Activated CD8-positive, alpha-beta memory T cell treated with anti-CD3 and anti-CD28 coated beads, Interleukin-2, amount 50 U/mL, for 1 hour (primary cell): ENCODE results near the gene PITPNM3.

ENCODE experiments used
- DNase-seq: peaks from one replicate; pipeline ENCODE4 v3.0.0-alpha.2; 2020; ENCODE audit errors: extremely low read depth

The PITPNM3 gene

GRCh38 chr17:6480303-6480675 is 76.1 kb downstream of the PITPNM3 start:
- DNase-seq, result no peak

- DNase-seq, result no peak
Observed at GRCh38 chr17:6479622-6480302, 76.6 kb downstream of the PITPNM3 start.

GRCh38 chr17:6478486-6478885 is 77.9 kb downstream of the PITPNM3 start:
- DNase-seq, result no peak

GRCh38 chr17:6477831-6478383 is 78.4 kb downstream of the PITPNM3 start:
- DNase-seq, result no peak

GRCh38 chr17:6476810-6477179 is 79.6 kb downstream of the PITPNM3 start:
- no peak for DNase-seq

GRCh38 chr17:6476076-6476809 is 80.1 kb downstream of the PITPNM3 start:
- DNase-seq, result no peak

GRCh38 chr17:6475411-6475810 is 80.9 kb downstream of the PITPNM3 start:
- no peak for DNase-seq

GRCh38 chr17:6474906-6475305 is 81.4 kb downstream of the PITPNM3 start:
- no peak for DNase-seq

- no peak for DNase-seq
Observed at GRCh38 chr17:6474376-6474775, 82.0 kb downstream of the PITPNM3 start.

GRCh38 chr17:6473128-6473767 is 83.1 kb downstream of the PITPNM3 start:
- DNase-seq, result peak; percentile 23

- DNase-seq, result no peak
Observed at GRCh38 chr17:6472517-6472916, 83.8 kb downstream of the PITPNM3 start.

- DNase-seq, result no peak
Observed at GRCh38 chr17:6471531-6472465, 84.6 kb downstream of the PITPNM3 start.

GRCh38 chr17:6470751-6471521 is 85.4 kb downstream of the PITPNM3 start:
- DNase-seq, result no peak

GRCh38 chr17:6470146-6470718 is 86.1 kb downstream of the PITPNM3 start:
- DNase-seq, result no peak

- no peak for DNase-seq
Observed at GRCh38 chr17:6468051-6468790, 88.1 kb downstream of the PITPNM3 start.

- no peak for DNase-seq
Observed at GRCh38 chr17:6467567-6467966, 88.8 kb downstream of the PITPNM3 start.

- no peak for DNase-seq
Observed at GRCh38 chr17:6465206-6466003, 91.0 kb downstream of the PITPNM3 start.

GRCh38 chr17:6464446-6465041 is 91.8 kb downstream of the PITPNM3 start:
- no peak for DNase-seq
